Endothelial cell of umbilical vein (primary cell): Measurements from ENCODE around the gene DDX52.

ENCODE experiments used
- FOS ChIP-seq: IDR thresholded peaks from 2 replicates; pipeline ENCODE4 v1.6.1; 2011; ENCODE audit warnings: mild to moderate bottlenecking, low read length, moderate library complexity, borderline replicate concordance; ENCODE audit not compliant: insufficient read depth
- POLR2A ChIP-seq: IDR thresholded peaks from 2 replicates; pipeline ENCODE4 v1.6.1; 2012; ENCODE audit warnings: low read depth, mild to moderate bottlenecking, control low read depth, low read length
- POLR2AphosphoS5 ChIP-seq: IDR thresholded peaks from 2 replicates; pipeline ENCODE4 v1.6.1; 2012; ENCODE audit warnings: low read depth, mild to moderate bottlenecking, control low read depth, low read length, moderate library complexity; ENCODE audit not compliant: insufficient read depth
- TF ChIP-seq, protein P1 (sequence below), 2 donors: IDR thresholded peaks; 1 replicate in 1 of 2; 2 replicates in 1 of 2; pipeline ENCODE4 v1.5.1; 2011; ENCODE audit warnings: low read length in 2 of 2, mild to moderate bottlenecking in 2 of 2, moderate library complexity in 2 of 2, control low read depth in 1 of 2, inconsistent platforms in 1 of 2, low read depth in 1 of 2; ENCODE audit not compliant: insufficient read depth in 1 of 2; ENCODE audit errors: extremely low read depth in 1 of 2

DNA sequence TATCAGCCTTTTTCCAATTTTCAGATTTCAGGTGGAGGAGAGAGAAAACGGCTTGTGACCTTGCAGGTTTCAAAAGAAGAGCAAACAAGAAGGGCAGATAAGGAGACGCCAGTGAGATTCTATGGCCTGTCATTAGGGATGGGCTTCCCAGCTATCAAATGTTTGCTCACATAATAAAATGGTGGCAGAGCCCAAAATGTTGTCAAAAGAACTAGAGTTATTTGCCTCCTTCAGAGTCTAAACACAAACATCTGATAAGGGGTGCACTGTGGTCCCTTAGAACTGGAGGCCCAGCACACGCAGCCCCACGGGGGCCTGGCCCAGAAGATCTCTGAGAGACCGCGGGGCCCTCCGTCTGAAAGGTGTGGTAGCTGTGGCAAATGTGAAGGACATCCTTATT, 46.1 kb upstream of the DDX52 start:
- no peak for TF ChIP-seq POLR2A
- TF ChIP-seq, protein P1, sequence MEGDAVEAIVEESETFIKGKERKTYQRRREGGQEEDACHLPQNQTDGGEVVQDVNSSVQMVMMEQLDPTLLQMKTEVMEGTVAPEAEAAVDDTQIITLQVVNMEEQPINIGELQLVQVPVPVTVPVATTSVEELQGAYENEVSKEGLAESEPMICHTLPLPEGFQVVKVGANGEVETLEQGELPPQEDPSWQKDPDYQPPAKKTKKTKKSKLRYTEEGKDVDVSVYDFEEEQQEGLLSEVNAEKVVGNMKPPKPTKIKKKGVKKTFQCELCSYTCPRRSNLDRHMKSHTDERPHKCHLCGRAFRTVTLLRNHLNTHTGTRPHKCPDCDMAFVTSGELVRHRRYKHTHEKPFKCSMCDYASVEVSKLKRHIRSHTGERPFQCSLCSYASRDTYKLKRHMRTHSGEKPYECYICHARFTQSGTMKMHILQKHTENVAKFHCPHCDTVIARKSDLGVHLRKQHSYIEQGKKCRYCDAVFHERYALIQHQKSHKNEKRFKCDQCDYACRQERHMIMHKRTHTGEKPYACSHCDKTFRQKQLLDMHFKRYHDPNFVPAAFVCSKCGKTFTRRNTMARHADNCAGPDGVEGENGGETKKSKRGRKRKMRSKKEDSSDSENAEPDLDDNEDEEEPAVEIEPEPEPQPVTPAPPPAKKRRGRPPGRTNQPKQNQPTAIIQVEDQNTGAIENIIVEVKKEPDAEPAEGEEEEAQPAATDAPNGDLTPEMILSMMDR (IDR thresholded peaks at IDR 0.05; ENCODE audit: extremely low read depth in 1 of 2, insufficient read depth in 1 of 2, low read depth in 1 of 2, low read length in 2 of 2), result no peak
- TF ChIP-seq FOS, result no peak
- TF ChIP-seq POLR2AphosphoS5, result no peak
